Lung (tissue), 12 donors: ENCODE results near the gene SLC25A13. TPM values are rescaled to one million over a fixed set of nuclear protein-coding genes. Genes with fewer than 3 reads are reported as not detected.
A peak's percentile ranks its signal among the peaks of the same experiment; 100 is the strongest.

Experiments
- ATAC-seq: fragments of 200-7000 bp; cut with Tn5 transposase; one replicate; pipeline ENCODE4 v1.9.1; 2020; ENCODE audit warnings: moderate number of reproducible peaks; ENCODE audit not compliant: insufficient read depth, low FRiP score
- DNase-seq, 3 donors: peaks; one replicate each; pipeline ENCODE4 v3.0.0-alpha.2; 2013 to 2017
- H3K27ac ChIP-seq, 2 donors: one replicate each; pipeline ENCODE4 v1.5.1; 2013; ENCODE audit warnings: mild to moderate bottlenecking in 2 of 2, moderate library complexity in 2 of 2, control low read depth in 1 of 2, inconsistent platforms in 1 of 2, low read depth in 1 of 2, low read length in 1 of 2
- H3K27me3 ChIP-seq, 3 donors: one replicate each; pipeline ENCODE4 v1.5.1; 2013; ENCODE audit warnings: low read length in 2 of 3; ENCODE audit not compliant: control insufficient read depth in 3 of 3, insufficient read depth in 3 of 3
- H3K36me3 ChIP-seq, 4 donors: one replicate each; pipeline ENCODE4 v1.5.1; 2013; ENCODE audit warnings: low read length in 4 of 4, mild to moderate bottlenecking in 1 of 4, moderate library complexity in 1 of 4; ENCODE audit not compliant: control insufficient read depth in 4 of 4, insufficient read depth in 4 of 4
- H3K4me1 ChIP-seq, 5 donors: one replicate each; pipeline ENCODE4 v1.5.1; 2013; ENCODE audit warnings: low read length in 5 of 5, mild to moderate bottlenecking in 2 of 5, moderate library complexity in 1 of 5; ENCODE audit not compliant: control insufficient read depth in 5 of 5, insufficient read depth in 5 of 5
- H3K4me3 ChIP-seq: one replicate; pipeline ENCODE4 v1.5.1; 2013; ENCODE audit warnings: mild to moderate bottlenecking, control low read depth, moderate library complexity
- H3K9ac ChIP-seq, 2 donors: one replicate each; pipeline ENCODE4 v1.5.1; 2013; ENCODE audit warnings: low read length in 2 of 2, control low read depth in 1 of 2; ENCODE audit not compliant: insufficient read depth in 1 of 2
- H3K9me3 ChIP-seq, 4 donors: one replicate each; pipeline ENCODE4 v1.5.1; 2013; ENCODE audit warnings: low read length in 3 of 4, mild to moderate bottlenecking in 1 of 4, moderate library complexity in 1 of 4; ENCODE audit not compliant: control insufficient read depth in 4 of 4, insufficient read depth in 3 of 4
- WGBS, 2 donors: extraction: QIAGEN DNeasy Blood & Tissue Kit; methylation state at CpG; one replicate each; pipeline ENCODE4 v1.1.7; 2013; 5-methylcytosine and 5-hydroxymethylcytosine counted together
- polyA plus RNA-seq, 2 donors: library from polyadenylated mRNA; stranded (reverse); fragments of 200-250 nt; gene quantifications; one replicate each; pipeline ENCODE4 v1.2.1, GENCODE V29; 2013
- total RNA-seq, 2 donors: library from RNA; depleted of rRNA in 1 of 2; stranded (reverse); fragments of >200 nt in 1 of 2; gene quantifications; one replicate each; pipeline ENCODE4 v1.2.1, GENCODE V29; 2014 to 2021
- TF ChIP-seq, protein P1 (sequence below): IDR thresholded peaks from 2 replicates; pipeline ENCODE4 v1.5.1; 2012; ENCODE audit warnings: mild to moderate bottlenecking; ENCODE audit errors: control extremely low read depth, extremely low read depth
- donor health status: control.
- donor health status: control.
- donor health status: Bipolar disorder and iron deficiency.
- donor health status: healthy.
- donor health status: DM: yes; HTN: yes; CAD: no.

The SLC25A13 gene
- total and polyA plus RNA-seq, 4 donors, result 7.8 to 40.8 (median 19.6) TPM

DNA sequence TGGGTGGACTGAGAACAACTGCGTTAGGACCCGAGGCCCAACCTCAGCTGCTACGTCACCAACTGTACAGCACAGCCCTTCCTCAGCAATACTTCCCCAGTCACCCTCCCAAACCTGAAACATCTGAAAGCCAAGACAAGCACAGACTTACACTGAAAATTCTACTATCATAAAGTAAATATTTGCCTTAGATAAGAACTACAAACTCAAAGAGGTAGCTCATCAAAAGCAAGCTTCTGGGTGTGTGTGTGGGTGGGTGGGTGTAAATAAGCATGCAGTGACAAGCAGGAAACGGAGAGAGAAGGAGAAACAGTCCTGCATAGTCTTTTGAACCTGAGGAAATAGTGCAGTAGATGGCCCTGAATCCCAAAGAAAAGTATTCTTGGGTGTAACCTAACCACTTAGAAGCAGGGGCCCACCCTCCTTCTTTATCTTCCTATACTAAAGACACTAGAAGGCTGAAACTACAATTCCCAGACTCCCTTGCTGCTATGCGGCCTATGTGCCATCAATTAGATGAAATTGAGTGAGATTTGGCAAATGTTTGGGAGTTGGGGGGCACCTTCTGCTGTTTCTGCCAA, 18.7 kb downstream of the SLC25A13 start:
- TF ChIP-seq, protein P1, sequence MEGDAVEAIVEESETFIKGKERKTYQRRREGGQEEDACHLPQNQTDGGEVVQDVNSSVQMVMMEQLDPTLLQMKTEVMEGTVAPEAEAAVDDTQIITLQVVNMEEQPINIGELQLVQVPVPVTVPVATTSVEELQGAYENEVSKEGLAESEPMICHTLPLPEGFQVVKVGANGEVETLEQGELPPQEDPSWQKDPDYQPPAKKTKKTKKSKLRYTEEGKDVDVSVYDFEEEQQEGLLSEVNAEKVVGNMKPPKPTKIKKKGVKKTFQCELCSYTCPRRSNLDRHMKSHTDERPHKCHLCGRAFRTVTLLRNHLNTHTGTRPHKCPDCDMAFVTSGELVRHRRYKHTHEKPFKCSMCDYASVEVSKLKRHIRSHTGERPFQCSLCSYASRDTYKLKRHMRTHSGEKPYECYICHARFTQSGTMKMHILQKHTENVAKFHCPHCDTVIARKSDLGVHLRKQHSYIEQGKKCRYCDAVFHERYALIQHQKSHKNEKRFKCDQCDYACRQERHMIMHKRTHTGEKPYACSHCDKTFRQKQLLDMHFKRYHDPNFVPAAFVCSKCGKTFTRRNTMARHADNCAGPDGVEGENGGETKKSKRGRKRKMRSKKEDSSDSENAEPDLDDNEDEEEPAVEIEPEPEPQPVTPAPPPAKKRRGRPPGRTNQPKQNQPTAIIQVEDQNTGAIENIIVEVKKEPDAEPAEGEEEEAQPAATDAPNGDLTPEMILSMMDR, result no peak
- H3K4me1 ChIP-seq, result peaks cover 0 to 14% (median 4%) of the 10 kb centered on the region in 5 donors
- H3K36me3 ChIP-seq, result peaks cover 0 to 3% (median 1%) of the 10 kb centered on the region in 4 donors
- no peaks in the 10 kb centered on the region for H3K27me3 ChIP-seq
- H3K9ac ChIP-seq, result no peak overlapping the region
- peaks cover 0 to 2% (median 0%) of the 10 kb centered on the region in 4 donors for H3K9me3 ChIP-seq
- no peak overlapping the region for H3K27ac ChIP-seq
- H3K4me3 ChIP-seq, result no peak overlapping the region
- 62 to 77% methylated on average over 5 of the region's 5 CpGs for WGBS, 2 donors
- DNase-seq (peak in 2 of 3 donors; percentile 12 to 26), ATAC-seq (peak; percentile 62)

DNA sequence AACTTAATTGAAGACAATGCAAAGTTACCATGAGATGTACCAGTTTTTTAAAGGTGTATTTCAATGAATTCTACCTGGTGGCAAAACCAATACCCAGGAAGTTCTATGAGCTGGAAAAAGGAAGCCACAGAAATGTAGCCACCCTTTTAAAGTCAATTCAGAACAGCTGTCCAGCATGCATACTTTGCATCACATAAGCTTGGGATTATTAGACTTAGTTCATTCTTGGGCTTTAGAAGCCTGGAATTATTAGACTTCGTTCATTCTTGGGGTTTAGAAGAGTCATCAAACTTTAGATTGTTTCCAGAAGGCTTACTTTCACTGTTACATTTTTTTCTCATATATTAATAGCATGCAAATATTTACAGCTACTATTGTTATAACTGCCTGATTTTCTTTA, 20.9 kb downstream of the SLC25A13 start:
- ATAC-seq (no peak), DNase-seq (no peak)
- H3K9me3 ChIP-seq, result peaks cover 0 to 2% (median 0%) of the 10 kb centered on the region in 4 donors
- TF ChIP-seq, protein P1, result no peak
- H3K36me3 ChIP-seq, result peaks cover 0 to 3% (median 1%) of the 10 kb centered on the region in 4 donors
- no peak overlapping the region for H3K27ac ChIP-seq
- no peaks in the 10 kb centered on the region for H3K27me3 ChIP-seq
- peaks cover 0 to 16% (median 4%) of the 10 kb centered on the region in 5 donors for H3K4me1 ChIP-seq
- WGBS, 2 donors, result 89 to 93% methylated on average over 1 of the region's 1 CpG
- H3K9ac ChIP-seq, result no peak overlapping the region
- H3K4me3 ChIP-seq, result no peak overlapping the region

DNA sequence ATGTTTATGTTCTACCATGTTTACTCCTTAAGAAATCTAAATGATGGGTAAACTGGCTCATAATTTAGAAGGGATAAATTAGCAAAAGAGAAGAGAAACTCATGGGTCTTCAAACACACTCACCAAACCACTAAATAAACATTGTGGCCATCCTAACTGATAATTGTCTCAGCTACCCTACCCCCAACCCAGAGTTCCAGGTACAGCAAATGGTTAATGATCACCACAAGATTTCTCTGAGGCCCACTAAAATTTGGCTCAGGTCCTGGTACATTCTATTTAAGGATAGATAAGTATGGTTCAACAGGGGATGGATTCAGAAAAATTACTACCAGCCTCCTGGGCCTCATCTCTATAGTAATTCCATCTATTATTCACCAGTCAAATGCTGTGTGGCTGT, 21.4 kb downstream of the SLC25A13 start:
- no peak for DNase-seq
- H3K27ac ChIP-seq, result no peak overlapping the region
- ATAC-seq, result no peak
- no peak overlapping the region for H3K4me3 ChIP-seq
- no peaks in the 10 kb centered on the region for H3K27me3 ChIP-seq
- H3K36me3 ChIP-seq, result peaks cover 0 to 3% (median 1%) of the 10 kb centered on the region in 4 donors
- no peak overlapping the region for H3K9ac ChIP-seq
- TF ChIP-seq, protein P1, result no peak
- H3K9me3 ChIP-seq, result peaks cover 0 to 2% (median 0%) of the 10 kb centered on the region in 4 donors
- peaks cover 0 to 16% (median 4%) of the 10 kb centered on the region in 5 donors for H3K4me1 ChIP-seq
